Measurements from ENCODE around the gene NAE1. TPM values are rescaled to one million over a fixed set of nuclear protein-coding genes. Genes with fewer than 3 reads are reported as not detected.

NAE1 gene
- total RNA-seq, 1 donor from 2014 or later, result 77.3 TPM

DNA sequence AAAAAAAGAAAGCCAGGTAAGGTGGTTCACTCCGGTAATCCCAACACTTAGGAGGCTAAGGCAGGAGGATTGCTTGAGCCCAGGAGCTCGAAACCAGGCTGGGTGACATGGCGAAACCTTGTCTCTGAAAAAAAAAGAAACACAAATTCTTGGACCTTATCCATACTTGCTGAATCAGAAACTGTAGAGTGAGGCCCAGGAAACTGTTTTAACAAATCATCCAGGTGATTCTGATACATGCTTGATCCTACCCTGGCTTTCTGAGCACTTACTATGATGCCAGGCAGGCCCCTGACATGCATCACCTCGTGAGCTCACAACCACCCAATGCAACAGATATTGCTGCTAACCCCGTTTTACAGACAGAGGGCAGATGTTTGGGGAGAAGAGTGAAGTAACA, 4.0 kb upstream of the NAE1 start:
- H3K4me3 ChIP-seq (ENCODE audit: low read depth, low read length), result no peak overlapping the region
- DNase-seq (ENCODE audit: low read depth), result no peak
- H3K36me3 ChIP-seq (ENCODE audit: control insufficient read depth, insufficient read depth, low read length), result no peaks in the 10 kb centered on the region
- no peaks in the 10 kb centered on the region for H3K27me3 ChIP-seq (ENCODE audit: control insufficient read depth, insufficient read depth, low read length)
- TF ChIP-seq, protein P1, sequence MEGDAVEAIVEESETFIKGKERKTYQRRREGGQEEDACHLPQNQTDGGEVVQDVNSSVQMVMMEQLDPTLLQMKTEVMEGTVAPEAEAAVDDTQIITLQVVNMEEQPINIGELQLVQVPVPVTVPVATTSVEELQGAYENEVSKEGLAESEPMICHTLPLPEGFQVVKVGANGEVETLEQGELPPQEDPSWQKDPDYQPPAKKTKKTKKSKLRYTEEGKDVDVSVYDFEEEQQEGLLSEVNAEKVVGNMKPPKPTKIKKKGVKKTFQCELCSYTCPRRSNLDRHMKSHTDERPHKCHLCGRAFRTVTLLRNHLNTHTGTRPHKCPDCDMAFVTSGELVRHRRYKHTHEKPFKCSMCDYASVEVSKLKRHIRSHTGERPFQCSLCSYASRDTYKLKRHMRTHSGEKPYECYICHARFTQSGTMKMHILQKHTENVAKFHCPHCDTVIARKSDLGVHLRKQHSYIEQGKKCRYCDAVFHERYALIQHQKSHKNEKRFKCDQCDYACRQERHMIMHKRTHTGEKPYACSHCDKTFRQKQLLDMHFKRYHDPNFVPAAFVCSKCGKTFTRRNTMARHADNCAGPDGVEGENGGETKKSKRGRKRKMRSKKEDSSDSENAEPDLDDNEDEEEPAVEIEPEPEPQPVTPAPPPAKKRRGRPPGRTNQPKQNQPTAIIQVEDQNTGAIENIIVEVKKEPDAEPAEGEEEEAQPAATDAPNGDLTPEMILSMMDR (IDR thresholded peaks at IDR 0.05; ENCODE audit: insufficient read depth, low read length, poor library complexity, severe bottlenecking), result no peak

DNA sequence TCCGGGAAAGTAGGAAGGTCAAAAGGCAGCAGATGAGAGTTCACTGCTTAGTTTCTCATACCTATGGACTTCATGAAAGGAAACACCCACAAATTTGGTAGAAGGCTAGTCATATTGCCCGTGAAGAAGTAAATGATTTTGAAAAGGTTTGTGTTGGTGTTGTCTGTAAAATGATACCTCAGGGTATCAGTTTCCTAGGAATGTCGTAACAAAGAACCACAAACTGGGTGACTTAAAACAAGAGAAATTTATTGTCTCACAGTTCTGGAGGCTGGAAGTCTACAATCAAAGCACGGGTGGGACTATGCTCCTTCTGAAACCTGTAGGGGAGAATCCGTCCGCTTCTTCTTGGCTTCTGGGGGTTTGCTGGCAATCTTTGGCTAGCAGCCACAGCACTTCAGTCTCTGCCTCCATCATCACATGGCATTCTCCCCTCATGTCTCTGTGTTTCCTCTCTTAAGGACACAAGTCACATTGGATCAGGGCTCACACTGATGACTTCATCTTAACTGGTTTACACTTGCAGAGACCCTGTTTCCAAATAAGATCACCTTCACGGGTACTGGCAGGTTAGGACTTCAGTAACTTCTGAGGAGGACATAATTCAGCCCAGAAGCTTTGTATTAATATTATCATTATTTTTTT, 2.0 kb upstream of the NAE1 start:
- no peaks in the 10 kb centered on the region for H3K36me3 ChIP-seq (ENCODE audit: control insufficient read depth, insufficient read depth, low read length)
- H3K4me3 ChIP-seq (ENCODE audit: low read depth, low read length), result no peak overlapping the region
- no peak for DNase-seq (ENCODE audit: low read depth)
- H3K27me3 ChIP-seq (ENCODE audit: control insufficient read depth, insufficient read depth, low read length), result no peaks in the 10 kb centered on the region
- TF ChIP-seq, protein P1 (IDR thresholded peaks at IDR 0.05; ENCODE audit: insufficient read depth, low read length, poor library complexity, severe bottlenecking), result no peak

DNA sequence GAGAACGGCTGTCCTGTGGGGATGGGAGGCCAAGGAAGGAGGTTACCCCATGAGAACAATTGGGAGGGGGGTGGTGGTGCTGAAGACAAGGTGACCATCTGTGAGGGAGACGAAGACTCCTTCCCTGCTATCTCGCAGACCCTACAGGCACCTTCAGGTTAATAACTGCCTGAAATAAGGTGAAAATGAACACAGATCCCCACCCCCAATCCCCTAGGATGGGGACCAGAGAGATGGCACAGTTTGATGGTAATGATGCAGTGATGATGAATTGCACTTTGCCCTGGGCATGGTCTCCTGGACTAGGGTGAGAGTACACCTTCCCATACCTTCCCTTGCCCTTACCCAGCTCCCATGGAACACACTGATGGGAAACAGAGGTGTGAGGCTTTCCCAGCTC, 1.4 kb upstream of the NAE1 start:
- no peaks in the 10 kb centered on the region for H3K36me3 ChIP-seq (ENCODE audit: control insufficient read depth, insufficient read depth, low read length)
- no peaks in the 10 kb centered on the region for H3K27me3 ChIP-seq (ENCODE audit: control insufficient read depth, insufficient read depth, low read length)
- H3K4me3 ChIP-seq (ENCODE audit: low read depth, low read length), result no peak overlapping the region
- DNase-seq (ENCODE audit: low read depth), result no peak
- TF ChIP-seq, protein P1 (IDR thresholded peaks at IDR 0.05; ENCODE audit: insufficient read depth, low read length, poor library complexity, severe bottlenecking), result no peak

DNA sequence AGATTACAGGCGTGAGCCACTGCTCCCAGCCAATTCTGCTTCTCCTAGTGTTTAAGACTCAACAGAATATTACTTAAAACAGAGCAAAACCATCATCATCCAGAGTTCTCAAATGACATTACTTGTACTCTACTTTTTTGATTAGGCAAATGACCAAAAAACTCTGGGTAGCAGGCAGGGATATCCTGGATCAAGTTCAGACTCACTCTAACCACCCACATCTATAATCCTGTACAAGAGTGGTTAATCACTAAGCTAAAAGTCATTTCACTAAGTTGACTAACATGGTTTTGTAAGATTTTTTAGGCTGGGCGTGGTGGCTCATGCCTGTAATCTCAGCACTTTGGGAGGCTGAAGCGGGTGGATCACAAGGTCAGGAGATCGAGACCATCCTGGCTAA, 6.8 kb downstream of the NAE1 start:
- Histone ChIP-seq H3K4me3 (ENCODE audit: low read depth, low read length) (no peak overlapping the region), H3K36me3 (ENCODE audit: control insufficient read depth, insufficient read depth, low read length) (no peaks in the 10 kb centered on the region), H3K27me3 (ENCODE audit: control insufficient read depth, insufficient read depth, low read length) (no peaks in the 10 kb centered on the region)
- TF ChIP-seq, protein P1 (IDR thresholded peaks at IDR 0.05; ENCODE audit: insufficient read depth, low read length, poor library complexity, severe bottlenecking), result no peak
- no peak for DNase-seq (ENCODE audit: low read depth)

DNA sequence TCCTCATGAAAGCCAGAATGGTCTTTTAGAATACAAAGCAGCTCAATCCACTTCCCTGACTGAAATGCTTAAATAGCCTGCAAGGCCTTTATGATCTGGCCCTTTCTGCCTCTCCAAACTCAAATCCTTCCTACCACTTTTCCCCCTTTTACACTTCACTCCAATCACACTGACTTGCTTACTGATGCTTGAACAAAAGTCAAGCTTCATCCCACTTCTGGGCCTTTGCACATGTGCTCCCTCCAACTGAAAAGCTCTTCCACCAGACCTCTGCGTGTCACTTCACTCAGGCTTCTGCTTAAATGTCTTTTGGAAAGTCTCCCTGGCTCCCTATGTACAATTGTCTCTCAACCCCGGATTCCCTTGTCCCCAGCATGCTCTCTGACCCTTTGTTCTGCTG, 16.0 kb downstream of the NAE1 start:
- DNase-seq (ENCODE audit: low read depth), result no peak
- Histone ChIP-seq H3K4me3 (ENCODE audit: low read depth, low read length) (no peak overlapping the region), H3K27me3 (ENCODE audit: control insufficient read depth, insufficient read depth, low read length) (no peaks in the 10 kb centered on the region), H3K36me3 (ENCODE audit: control insufficient read depth, insufficient read depth, low read length) (no peaks in the 10 kb centered on the region)
- TF ChIP-seq, protein P1 (IDR thresholded peaks at IDR 0.05; ENCODE audit: insufficient read depth, low read length, poor library complexity, severe bottlenecking), result no peak

DNA sequence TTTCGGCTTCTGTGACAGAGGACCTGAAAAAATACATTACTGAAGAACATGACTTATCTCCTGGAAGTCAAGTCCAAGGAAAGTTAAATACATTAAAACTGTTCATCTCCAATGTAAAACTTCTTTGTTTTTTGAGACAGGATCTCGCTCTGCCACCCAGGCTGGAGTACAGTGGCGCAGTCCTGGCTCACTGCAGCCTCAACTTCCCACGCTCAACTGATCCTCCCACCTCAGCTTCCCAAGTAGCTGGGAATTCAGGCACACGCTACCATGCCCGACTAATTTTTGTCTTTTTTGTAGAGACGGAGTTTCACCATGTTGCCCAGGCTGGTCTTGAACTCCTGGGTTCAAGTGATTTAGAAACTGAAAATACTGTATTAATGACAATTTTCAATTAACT, 19.7 kb downstream of the NAE1 start:
- DNase-seq (ENCODE audit: low read depth), result no peak
- Histone ChIP-seq H3K4me3 (ENCODE audit: low read depth, low read length) (no peak overlapping the region), H3K27me3 (ENCODE audit: control insufficient read depth, insufficient read depth, low read length) (no peaks in the 10 kb centered on the region), H3K36me3 (ENCODE audit: control insufficient read depth, insufficient read depth, low read length) (peaks cover 1% of the 10 kb centered on the region)
- TF ChIP-seq, protein P1 (IDR thresholded peaks at IDR 0.05; ENCODE audit: insufficient read depth, low read length, poor library complexity, severe bottlenecking), result no peak
